H1 (cell line): ENCODE measurements around the gene HMSD. TPM values are rescaled to one million over a fixed set of nuclear protein-coding genes. Genes with fewer than 3 reads are reported as not detected.

Experiments used
- CTCF ChIA-PET: fragments of 300-600 bp; sonication (Branson Sonifier 250); formaldehyde crosslinking; loops from one replicate; lab custom pipeline; 2021; ENCODE audit not compliant: partially characterized antibody; lab: Charles Lee
- POLR2A ChIA-PET: fragments of 300-600 bp; sonication (Branson Sonifier 250); formaldehyde crosslinking; loops from one replicate; lab custom pipeline; 2021; ENCODE audit warnings: inconsistent platforms; ENCODE audit not compliant: partially characterized antibody; lab: Charles Lee
- DNase-seq, 2 experiments: peaks; one replicate each; pipeline versions ENCODE4 v3.0.0 to v3.0.0-alpha.2; 2010 to 2022; ENCODE audit warnings: low spot score in 2 of 2, low read depth in 1 of 2, mixed read lengths in 1 of 2
- FAIRE-seq: peaks from 2 replicates; lab custom pipeline; 2011; peaks lifted over from hg19 to GRCh38; lab: Jason Lieb, UNC
- H2AFZ ChIP-seq: 2 replicates; pipeline ENCODE4 v1.8.1; 2012; ENCODE audit warnings: low read length, inconsistent platforms
- H2AK5ac ChIP-seq: 2 replicates; pipeline ENCODE4 v1.6.1; 2013; ENCODE audit warnings: low read depth, low read length
- H2BK120ac ChIP-seq: replicated peaks from 2 replicates; pipeline ENCODE3; 2013; ENCODE audit warnings: low read depth, low read length, inconsistent platforms
- H2BK12ac ChIP-seq: 2 replicates; pipeline ENCODE4 v1.6.1; 2013; ENCODE audit warnings: low read depth, low read length
- H2BK15ac ChIP-seq: 2 replicates; pipeline ENCODE4 v1.6.1; 2013; ENCODE audit warnings: low read length
- H2BK20ac ChIP-seq: 2 replicates; pipeline ENCODE4 v1.6.1; 2013; ENCODE audit warnings: low read length
- H2BK5ac ChIP-seq: 2 replicates; pipeline ENCODE4 v1.6.1; 2013; ENCODE audit warnings: low read depth, low read length
- H3K14ac ChIP-seq: 2 replicates; pipeline ENCODE4 v1.6.1; 2013; ENCODE audit warnings: inconsistent platforms; ENCODE audit not compliant: insufficient read length
- H3K18ac ChIP-seq: 2 replicates; pipeline ENCODE4 v1.6.1; 2013; ENCODE audit warnings: low read length; ENCODE audit errors: extremely low read depth
- H3K23ac ChIP-seq: 2 replicates; pipeline ENCODE4 v1.6.1; 2013; ENCODE audit warnings: inconsistent platforms; ENCODE audit not compliant: insufficient read length
- H3K23me2 ChIP-seq: 2 replicates; pipeline ENCODE4 v1.6.1; 2013; ENCODE audit warnings: low read depth, low read length
- H3K27ac ChIP-seq: 2 replicates; pipeline ENCODE4 v1.6.1; 2011; ENCODE audit warnings: low read depth, low read length, inconsistent platforms
- H3K27me3 ChIP-seq, 4 experiments: replicated peaks in 1 of 4; 1 replicate in 1 of 4; 2 replicates in 3 of 4; pipeline versions ENCODE4 v1.6.1 to v1.8.1; 2011 to 2013; ENCODE audit warnings: low read length in 3 of 4, mild to moderate bottlenecking in 3 of 4, inconsistent platforms in 2 of 4, mixed read lengths in 2 of 4, moderate library complexity in 1 of 4; ENCODE audit not compliant: control insufficient read depth in 3 of 4, insufficient read depth in 3 of 4; ENCODE audit errors: extremely low read depth in 1 of 4
- H3K36me3 ChIP-seq, 4 experiments: 2 replicates each; pipeline versions ENCODE4 v1.6.1 to v1.8.1; 2011 to 2013; ENCODE audit warnings: mild to moderate bottlenecking in 4 of 4, low read length in 3 of 4, moderate library complexity in 2 of 4, control low read depth in 1 of 4, inconsistent platforms in 1 of 4; ENCODE audit not compliant: insufficient read depth in 4 of 4, control insufficient read depth in 2 of 4
- H3K4ac ChIP-seq: replicated peaks from 2 replicates; pipeline ENCODE3; 2013; ENCODE audit warnings: low read length, low read depth, mixed read lengths, inconsistent platforms; ENCODE audit not compliant: insufficient read length
- H3K4me1 ChIP-seq, 4 experiments: replicated peaks in 1 of 4; 1 replicate in 1 of 4; 2 replicates in 3 of 4; pipeline versions ENCODE4 v1.6.1 to v1.8.1; 2011 to 2013; ENCODE audit warnings: low read length in 3 of 4, inconsistent platforms in 2 of 4, mixed read lengths in 1 of 4; ENCODE audit not compliant: insufficient read depth in 4 of 4, control insufficient read depth in 3 of 4
- H3K4me2 ChIP-seq, 2 experiments: 2 replicates each; pipeline versions ENCODE4 v1.6.1 to v1.8.1; 2011 to 2013; ENCODE audit warnings: low read depth in 2 of 2, low read length in 2 of 2, control low read depth in 1 of 2, inconsistent platforms in 1 of 2, mild to moderate bottlenecking in 1 of 2; ENCODE audit not compliant: insufficient read depth in 1 of 2
- H3K4me3 ChIP-seq, 4 experiments: fragments of 200-600, 300-600 bp in 1 of 4; sonication (generic), shearing (Covaris generic), sonication (Bioruptor Twin) in 1 of 4; 2 replicates each; pipeline versions ENCODE4 v1.5.1 to v1.8.1; 2011 to 2016; ENCODE audit warnings: low read length in 4 of 4, low read depth in 3 of 4, control low read depth in 2 of 4, inconsistent platforms in 2 of 4, mild to moderate bottlenecking in 2 of 4, mixed read lengths in 1 of 4, moderate library complexity in 1 of 4; ENCODE audit not compliant: insufficient read depth in 2 of 4; ENCODE audit errors: extremely low read depth in 1 of 4
- H3K56ac ChIP-seq: replicated peaks from 2 replicates; pipeline ENCODE3; 2013; ENCODE audit warnings: low read depth, mild to moderate bottlenecking, mixed read lengths, low read length, inconsistent platforms; ENCODE audit not compliant: insufficient read length
- H3K79me1 ChIP-seq: 2 replicates; pipeline ENCODE4 v1.6.1; 2013; ENCODE audit warnings: low read depth, low read length, control low read depth
- H3K79me2 ChIP-seq, 2 experiments: 2 replicates each; pipeline versions ENCODE4 v1.6.1 to v1.8.1; 2012 to 2013; ENCODE audit warnings: low read length in 2 of 2, mild to moderate bottlenecking in 2 of 2, inconsistent platforms in 1 of 2; ENCODE audit not compliant: insufficient read depth in 2 of 2, control insufficient read depth in 1 of 2
- H3K9ac ChIP-seq, 4 experiments: replicated peaks in 1 of 4; 1 replicate in 1 of 4; 2 replicates in 3 of 4; pipeline versions ENCODE4 v1.6.1 to v1.8.1; 2011 to 2013; ENCODE audit warnings: low read depth in 3 of 4, low read length in 3 of 4, control low read depth in 2 of 4, mild to moderate bottlenecking in 2 of 4, moderate library complexity in 2 of 4, inconsistent platforms in 1 of 4; ENCODE audit errors: extremely low read depth in 1 of 4
- H3K9me3 ChIP-seq, 2 experiments: 2 replicates each; pipeline versions ENCODE4 v1.6.1 to v1.8.1; 2012 to 2013; ENCODE audit warnings: mild to moderate bottlenecking in 2 of 2, moderate library complexity in 2 of 2, control low read depth in 1 of 2, inconsistent platforms in 1 of 2, low read depth in 1 of 2, low read length in 1 of 2, mixed read lengths in 1 of 2; ENCODE audit not compliant: insufficient read depth in 2 of 2
- H4K20me1 ChIP-seq, 2 experiments: replicated peaks in 1 of 2; 2 replicates each; pipeline versions ENCODE3 to v1.8.1; 2011 to 2013; ENCODE audit warnings: inconsistent platforms in 2 of 2, low read length in 2 of 2, mild to moderate bottlenecking in 1 of 2; ENCODE audit not compliant: insufficient read depth in 2 of 2, control insufficient read depth in 1 of 2
- H4K5ac ChIP-seq: 2 replicates; pipeline ENCODE4 v1.6.1; 2013; ENCODE audit warnings: low read length, low read depth, mixed read lengths, inconsistent platforms; ENCODE audit not compliant: insufficient read length
- H4K8ac ChIP-seq: 2 replicates; pipeline ENCODE4 v1.8.0; 2013; ENCODE audit warnings: mild to moderate bottlenecking, moderate library complexity, low read length, inconsistent platforms; ENCODE audit not compliant: insufficient read depth; ENCODE audit errors: extremely low read depth
- H4K91ac ChIP-seq: replicated peaks from 2 replicates; pipeline ENCODE3; 2013; ENCODE audit warnings: low read length, mixed read lengths, inconsistent platforms; ENCODE audit not compliant: insufficient read length
- CTCF ChIP-seq, 3 experiments: IDR thresholded peaks; 1 replicate in 2 of 3; 2 replicates in 1 of 3; pipeline versions ENCODE4 v1.5.1 to v1.6.1; 2011; ENCODE audit warnings: low read length in 3 of 3, mild to moderate bottlenecking in 3 of 3, inconsistent platforms in 2 of 3, low read depth in 1 of 3, moderate library complexity in 1 of 3; ENCODE audit not compliant: insufficient read depth in 1 of 3; ENCODE audit errors: control extremely low read depth in 1 of 3
- E2F6 ChIP-seq: IDR thresholded peaks from 2 replicates; pipeline ENCODE4 v1.6.1; 2012; ENCODE audit warnings: inconsistent platforms
- EP300 ChIP-seq, 2 experiments: IDR thresholded peaks; 1 replicate in 1 of 2; 2 replicates in 1 of 2; pipeline ENCODE4 v1.6.1; 2011 to 2012; ENCODE audit warnings: low read depth in 2 of 2, low read length in 2 of 2, mild to moderate bottlenecking in 2 of 2, borderline replicate concordance in 1 of 2, inconsistent platforms in 1 of 2, moderate library complexity in 1 of 2
- HDAC2 ChIP-seq, 2 experiments: fragments of 300-600 bp in 1 of 2; sonication (generic) in 1 of 2; IDR thresholded peaks; 2 replicates each; pipeline ENCODE4 v1.6.1; 2011 to 2012; ENCODE audit warnings: low read depth in 2 of 2, low read length in 2 of 2, mild to moderate bottlenecking in 2 of 2, moderate library complexity in 2 of 2, borderline replicate concordance in 1 of 2, inconsistent platforms in 1 of 2
- JUN ChIP-seq: IDR thresholded peaks from 2 replicates; pipeline ENCODE4 v1.6.1; 2011; ENCODE audit warnings: low read depth, mild to moderate bottlenecking, improper control_type of control experiment, low read length
- KDM4A ChIP-seq: IDR thresholded peaks from one replicate; pipeline ENCODE4 v1.7.1; 2012; ENCODE audit warnings: low read depth, mild to moderate bottlenecking, moderate library complexity, low read length, inconsistent platforms; ENCODE audit not compliant: severe bottlenecking
- SP4 ChIP-seq: IDR thresholded peaks from 2 replicates; pipeline ENCODE4 v1.6.1; 2012; ENCODE audit warnings: low read length, inconsistent platforms
- WGBS, 2 experiments: shearing (Covaris generic) in 1 of 2; methylation state at CpG; one replicate each; pipeline versions ENCODE4 v1.1.6 to v1.1.7; 2013 to 2015; ENCODE audit warnings: low lambda C conversion rate in 2 of 2, mixed read lengths in 2 of 2, inconsistent platforms in 1 of 2, low coverage in 1 of 2, missing lambda C conversion rate in 1 of 2; ENCODE audit not compliant: insufficient replicate concordance in 2 of 2, insufficient coverage in 1 of 2, insufficient read length in 1 of 2; ENCODE audit errors: extremely low coverage in 1 of 2, missing lambda C conversion rate in 1 of 2; 5-methylcytosine and 5-hydroxymethylcytosine counted together
- polyA plus RNA-seq, 7 experiments: library from polyadenylated mRNA; depleted of rRNA in 3 of 7; stranded (reverse) in 5 of 7; unstranded in 2 of 7; fragments of >200 nt in 5 of 7; fragments of 200-250 nt in 2 of 7; gene quantifications; 1 replicate in 5 of 7; 2 replicates in 1 of 7; 4 replicates in 1 of 7; pipeline versions ENCODE4 v1.2.1 to v1.2.3, GENCODE V29; 2011 to 2013; ENCODE audit warnings: missing spikeins in 2 of 7, mixed read lengths in 2 of 7
- total RNA-seq: library from RNA; stranded (reverse); fragmentation: NEBNext Ultra II Directional; extraction: Animal tissue kit (Norgen Biotek cat#: 25700); gene quantifications from 2 replicates; pipeline ENCODE4 v1.2.1, GENCODE V29; 2021

The HMSD gene
- total and polyA plus RNA-seq, 2 of the 8 experiments (the other 6 are each of a cell fraction or from before 2014, with no cell fraction given): 1.3 to 3.0 TPM

GRCh38 chr18:63936156-63936931 lies 12.8 kb upstream of the HMSD start:
- Histone ChIP-seq H3K18ac (0 out of 2 replicates have a peak overlapping the region, but pooled peaks have one; percentile 14), H2AK5ac (no peak overlapping the region), H3K79me1 (no peaks in the 10 kb centered on the region), H3K4me2 (peak overlapping the region; percentile 57 to 89), H2BK20ac (no peak overlapping the region), H3K4ac (no peak overlapping the region), H3K56ac (no peak overlapping the region), H3K27ac (no peak overlapping the region), H3K23me2 (peaks cover 8% of the 10 kb centered on the region; the same call in 1 of the 2 replicates), H4K8ac (peak overlapping the region; percentile 80), H4K91ac (peak overlapping the region; percentile 69), H3K23ac (no peak overlapping the region), H3K36me3 (no peaks in the 10 kb centered on the region), H3K9ac (peak overlapping the region in 1 of 4 experiments; percentile 13; a peak in 2 of 7 replicates), H2BK15ac (no peak overlapping the region), H4K5ac (no peak overlapping the region), H3K79me2 (no peaks in the 10 kb centered on the region), H3K4me1 (0 out of 7 replicates have a peak, but pooled peaks cover 0 to 3% (median 0%) of the 10 kb centered on the region in 4 experiments), H3K14ac (no peak overlapping the region), H4K20me1 (no peaks in the 10 kb centered on the region), H2AFZ (peak overlapping the region; percentile 88), H2BK12ac (no peak overlapping the region), H3K9me3 (no peaks in the 10 kb centered on the region), H3K4me3 (peak overlapping the region; percentile 41 to 74 (median 56)), H3K27me3 (peaks cover 3 to 19% (median 13%) of the 10 kb centered on the region in 4 experiments), H2BK5ac (no peak overlapping the region), H2BK120ac (no peak overlapping the region)
- POLR2A ChIA-PET: no interaction called here
- 4% methylated on average over 29 of the region's 54 CpGs; no CpG with 5 or more reads in 1 of the 2 experiments for WGBS, 2 experiments
- CTCF ChIA-PET: interaction anchor here (0.6 to 5.5 kb wide), 41 partner anchors 8 to 1410 kb away, joined by 3 to 35 read pairs (median 5); partner anchors contain the start of gene SERPINB10
- peak; percentile 70 to 88 for DNase-seq
- FAIRE-seq: no peak
- peak in 1 of 2 experiments; percentile 65; a peak in 1 of 4 replicates for TF ChIP-seq HDAC2 (IDR thresholded peaks at IDR 0.05; ENCODE audit: borderline replicate concordance in 1 of 2, low read depth in 2 of 2, low read length in 2 of 2)
- no peak for TF ChIP-seq SP4
- TF ChIP-seq JUN: no peak
- peak; percentile 92 for TF ChIP-seq KDM4A
- TF ChIP-seq E2F6: peak; percentile 93
- peak; percentile 77 to 82 (median 80) for TF ChIP-seq CTCF (IDR thresholded peaks at IDR 0.05; ENCODE audit: control extremely low read depth in 1 of 3, insufficient read depth in 1 of 3, low read depth in 1 of 3, low read length in 3 of 3)
- no peak for TF ChIP-seq EP300 (IDR thresholded peaks at IDR 0.05; ENCODE audit: borderline replicate concordance in 1 of 2, low read depth in 2 of 2, low read length in 2 of 2)
